Activated CD8-positive, alpha-beta memory T cell treated with anti-CD3 and anti-CD28 coated beads for 24 hours (primary cell): ENCODE measurements around the gene SMIM24.
"Not testable (repeated sequence)": the region's sequence is repeated elsewhere in the genome, so short reads cannot be mapped to it uniquely, and the experiment has no call there.

Experiments used
- DNase-seq: peaks from one replicate; pipeline ENCODE4 v3.0.0-alpha.2; 2020

SMIM24 gene

DNA sequence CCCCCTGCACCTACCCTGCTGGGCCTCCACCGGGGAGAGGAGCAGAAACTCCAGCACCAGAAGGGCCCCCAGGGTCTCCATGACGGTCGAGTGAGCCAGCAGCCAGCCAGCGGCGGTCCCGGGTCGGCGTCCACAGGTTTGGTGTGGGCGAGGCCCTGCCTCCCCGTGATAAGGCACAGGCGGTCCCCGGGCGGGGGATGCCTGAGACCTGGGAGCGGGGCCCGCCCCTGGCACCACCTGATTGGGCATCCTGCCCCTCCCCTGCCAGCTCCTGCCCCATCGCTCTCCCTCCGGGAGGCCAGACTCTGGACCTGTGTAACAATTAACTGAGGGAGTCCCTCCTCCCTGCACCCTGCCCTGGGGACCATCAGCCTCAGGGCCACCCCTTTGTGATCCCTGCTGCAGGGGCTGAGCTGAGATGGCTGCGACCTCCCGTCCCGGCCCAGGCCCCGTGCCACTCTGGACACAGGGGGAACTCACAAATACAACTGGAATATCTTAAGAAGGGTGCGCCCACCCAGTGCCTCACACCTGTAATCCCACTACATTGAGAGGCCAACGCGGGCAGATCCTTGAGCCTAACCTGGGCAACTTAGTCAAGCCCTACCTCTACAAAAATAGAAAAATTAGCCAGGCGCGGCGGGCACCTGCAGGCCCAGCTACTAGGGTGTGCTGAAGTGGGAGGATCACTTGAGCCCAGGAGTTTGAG is at the start of gene SMIM24:
Gene SMIM24 (minus strand): TSS at position 143 of the 709 bp plus-strand sequence. CDS start 62 bp downstream, at position 81.
- DNase-seq: no peak

DNA sequence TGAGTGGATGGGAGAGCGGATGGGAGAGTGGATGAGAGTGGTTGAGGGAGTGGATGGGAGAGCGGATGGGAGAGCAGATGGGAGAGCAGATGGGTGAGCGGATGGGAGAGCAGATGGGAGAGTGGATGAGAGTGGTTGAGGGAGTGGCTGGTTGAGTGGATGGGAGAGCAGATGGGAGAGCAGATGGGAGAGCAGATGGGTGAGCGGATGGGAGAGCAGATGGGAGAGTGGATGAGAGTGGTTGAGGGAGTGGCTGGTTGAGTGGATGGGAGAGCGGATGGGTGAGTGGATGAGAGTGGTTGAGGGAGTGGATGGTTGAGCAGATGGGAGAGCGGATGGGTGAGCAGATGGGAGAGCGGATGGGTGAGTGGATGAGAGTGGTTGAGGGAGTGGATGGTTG is 49.0 kb upstream of the SMIM24 start:
- DNase-seq: not testable (repeated sequence)

DNA sequence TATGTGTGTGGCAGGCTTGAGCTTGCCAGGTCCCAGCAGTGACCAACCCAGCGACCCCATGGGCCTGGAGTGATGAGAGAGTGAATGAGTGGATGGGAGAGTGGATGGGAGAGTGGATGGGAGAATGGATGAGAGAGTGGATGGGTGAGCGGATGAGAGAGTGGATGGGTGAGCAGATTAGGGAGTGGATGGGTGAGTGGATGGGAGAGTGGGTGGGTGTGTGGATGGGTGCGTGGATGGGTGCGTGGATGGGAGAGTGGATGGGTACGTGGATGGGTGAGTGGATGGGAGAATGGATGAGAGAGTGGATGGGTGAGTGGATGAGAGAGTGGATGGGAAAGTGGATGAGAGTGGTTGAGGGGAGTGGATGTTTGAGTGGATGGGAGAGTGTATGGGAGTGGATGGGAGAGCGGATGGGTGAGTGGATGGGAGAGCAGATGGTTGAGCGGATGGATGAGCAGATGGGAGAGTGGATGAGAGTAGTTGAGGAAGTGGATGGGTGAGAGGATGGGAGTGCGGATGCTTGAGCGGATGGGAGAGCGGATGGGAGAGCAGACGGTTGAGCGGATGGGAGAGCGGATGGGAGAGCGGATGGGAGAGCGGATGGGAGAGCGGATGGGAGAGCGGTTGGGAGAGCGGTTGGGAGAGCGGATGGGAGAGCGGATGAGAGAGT is 48.4 kb upstream of the SMIM24 start:
- no peak for DNase-seq

DNA sequence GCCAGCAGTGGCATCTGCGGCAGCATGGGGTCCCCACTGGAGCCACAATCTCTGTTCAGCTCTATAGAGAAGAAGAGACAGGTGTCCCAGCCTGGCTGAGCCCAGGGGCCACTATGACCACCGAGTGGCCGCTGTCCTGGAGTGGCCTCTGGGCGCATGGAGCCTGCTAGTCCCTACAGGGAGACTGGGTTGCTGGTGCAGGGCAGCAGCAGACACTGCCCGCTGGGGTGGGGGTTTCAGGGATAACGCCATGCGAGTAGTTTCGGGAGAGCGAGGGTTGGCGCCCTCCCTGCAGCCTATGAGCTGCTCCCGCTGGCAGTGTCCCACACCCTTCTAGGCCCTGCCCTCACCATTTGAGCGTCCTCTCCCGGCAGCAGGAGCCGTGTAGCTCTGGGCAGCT is 47.8 kb upstream of the SMIM24 start:
- no peak for DNase-seq

DNA sequence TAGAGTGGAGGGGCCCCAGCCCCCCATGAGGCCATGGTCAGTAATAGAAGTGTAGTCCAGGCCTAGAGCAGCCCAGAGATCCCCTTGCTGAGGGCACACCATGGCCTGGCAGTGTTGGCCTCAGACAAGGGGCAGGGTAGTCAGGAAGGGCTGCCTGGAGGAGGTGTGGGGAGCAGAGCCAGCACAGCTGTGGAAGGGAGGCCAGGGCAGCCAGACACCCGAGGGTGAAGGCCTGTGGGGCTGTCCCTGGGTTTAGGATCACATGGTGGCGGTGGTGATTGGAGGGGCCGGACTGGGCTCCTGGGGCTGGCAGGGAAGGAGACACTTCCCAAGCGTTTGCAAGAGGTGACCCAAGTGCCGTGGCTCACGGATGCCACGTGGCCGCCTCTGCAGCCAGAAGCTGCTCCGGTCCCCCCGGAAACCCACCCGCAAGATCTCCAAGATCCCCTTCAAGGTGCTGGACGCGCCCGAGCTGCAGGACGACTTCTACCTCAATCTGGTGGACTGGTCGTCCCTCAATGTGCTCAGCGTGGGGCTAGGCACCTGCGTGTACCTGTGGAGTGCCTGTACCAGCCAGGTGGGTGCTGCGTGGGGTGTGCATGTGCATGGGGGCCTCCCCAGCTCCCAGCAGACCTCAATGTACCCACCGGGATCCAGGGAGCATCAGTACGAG is 47.0 kb upstream of the SMIM24 start:
- no peak for DNase-seq

DNA sequence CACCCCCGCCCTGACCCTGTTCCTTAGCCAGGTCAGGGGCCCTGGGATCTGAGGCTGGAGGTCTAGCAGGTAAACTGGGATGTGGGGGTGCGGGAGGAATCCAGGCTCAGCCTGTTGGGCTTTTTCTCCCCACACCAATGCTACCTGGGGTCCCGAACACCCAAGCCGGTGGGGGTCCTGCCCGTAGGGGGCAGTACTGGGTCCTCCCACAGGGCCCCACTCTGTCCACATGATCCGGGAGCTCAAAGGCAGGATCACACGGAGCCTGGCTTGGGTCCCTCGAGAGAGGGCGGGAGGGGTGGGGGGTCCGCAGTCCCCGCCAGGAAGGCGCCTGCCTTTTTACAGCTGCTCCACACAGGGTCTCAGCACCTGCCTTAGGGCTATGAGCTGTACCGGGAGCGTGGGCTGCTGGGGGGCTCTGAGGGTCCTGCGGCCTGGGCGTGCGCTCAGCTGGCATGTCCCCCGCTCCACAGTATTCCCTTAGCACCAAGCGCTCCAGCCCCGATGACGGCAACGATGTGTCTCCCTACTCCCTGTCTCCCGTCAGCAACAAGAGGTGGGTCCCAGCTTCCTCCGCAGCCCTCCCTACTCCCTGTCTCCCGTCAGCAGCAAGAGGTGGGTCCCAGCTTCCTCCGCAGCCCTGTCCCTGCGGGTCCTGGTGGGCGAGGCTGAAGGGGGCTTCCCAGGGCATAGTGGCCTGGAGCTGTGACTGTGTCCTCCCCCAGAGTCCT is 46.3 kb upstream of the SMIM24 start:
- DNase-seq: no peak

DNA sequence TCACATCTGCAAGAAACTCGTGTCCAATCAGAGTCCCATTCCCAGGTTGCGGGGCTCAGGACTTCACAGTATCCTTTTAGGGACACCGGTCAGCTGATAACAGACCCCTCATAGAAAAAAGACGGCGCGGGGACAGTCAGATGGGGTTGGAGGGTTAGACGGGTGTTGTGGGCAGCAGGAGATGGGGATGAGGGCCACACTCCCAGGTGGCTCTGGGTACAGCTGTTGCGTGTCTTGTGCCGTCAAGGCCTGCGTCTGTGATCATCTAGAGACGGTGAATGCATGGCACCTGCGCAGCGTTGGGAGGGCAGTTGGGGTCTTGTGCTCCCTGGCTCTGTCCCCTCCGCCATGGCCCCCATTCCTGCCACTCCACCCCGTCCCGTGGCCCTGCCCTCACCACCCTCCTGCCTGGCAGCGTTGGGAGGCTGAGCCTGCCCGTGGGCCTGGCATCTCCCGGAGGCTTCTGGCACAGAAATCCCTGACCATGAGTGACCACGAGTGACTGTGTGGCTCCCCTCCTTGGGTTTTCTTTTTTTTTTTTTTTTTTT is 44.7 kb upstream of the SMIM24 start:
- no peak for DNase-seq

DNA sequence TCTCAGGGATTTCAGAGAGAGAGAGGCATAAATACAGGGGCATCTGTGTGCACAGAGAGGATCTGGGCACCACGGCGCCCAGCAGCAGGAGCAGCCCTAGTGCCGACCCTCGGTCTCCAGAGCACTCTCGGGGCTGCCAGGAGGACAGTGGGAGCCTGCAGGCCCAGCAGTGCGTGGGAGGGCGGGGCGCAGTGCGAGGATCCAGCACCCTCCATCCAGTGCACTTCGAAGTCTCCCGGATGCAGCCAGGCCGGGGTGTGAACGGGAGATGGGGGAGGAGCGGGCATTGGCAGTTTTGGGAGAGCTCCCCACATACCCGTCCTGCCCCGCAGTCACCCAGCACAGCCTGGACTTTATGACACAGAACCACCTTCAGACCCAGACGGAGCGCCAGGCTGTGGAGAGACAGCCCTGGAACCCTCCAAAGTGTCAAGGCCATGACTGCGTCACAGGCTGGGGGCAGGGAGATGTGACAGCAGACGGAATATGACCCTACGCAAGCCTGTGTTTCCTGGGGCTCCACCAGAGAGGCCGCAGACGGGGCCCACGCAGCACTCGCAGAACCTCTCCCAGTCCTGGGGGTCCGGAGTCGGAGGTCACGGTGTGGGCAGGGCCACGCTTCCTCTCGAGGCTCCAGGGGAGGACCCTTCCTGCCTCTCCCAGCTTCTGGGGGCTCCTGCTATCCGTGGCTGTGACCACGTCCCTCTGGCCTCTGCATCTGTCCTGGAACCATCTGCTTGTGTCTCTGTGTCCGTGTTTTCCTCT is 43.9 kb upstream of the SMIM24 start:
- no peak for DNase-seq

DNA sequence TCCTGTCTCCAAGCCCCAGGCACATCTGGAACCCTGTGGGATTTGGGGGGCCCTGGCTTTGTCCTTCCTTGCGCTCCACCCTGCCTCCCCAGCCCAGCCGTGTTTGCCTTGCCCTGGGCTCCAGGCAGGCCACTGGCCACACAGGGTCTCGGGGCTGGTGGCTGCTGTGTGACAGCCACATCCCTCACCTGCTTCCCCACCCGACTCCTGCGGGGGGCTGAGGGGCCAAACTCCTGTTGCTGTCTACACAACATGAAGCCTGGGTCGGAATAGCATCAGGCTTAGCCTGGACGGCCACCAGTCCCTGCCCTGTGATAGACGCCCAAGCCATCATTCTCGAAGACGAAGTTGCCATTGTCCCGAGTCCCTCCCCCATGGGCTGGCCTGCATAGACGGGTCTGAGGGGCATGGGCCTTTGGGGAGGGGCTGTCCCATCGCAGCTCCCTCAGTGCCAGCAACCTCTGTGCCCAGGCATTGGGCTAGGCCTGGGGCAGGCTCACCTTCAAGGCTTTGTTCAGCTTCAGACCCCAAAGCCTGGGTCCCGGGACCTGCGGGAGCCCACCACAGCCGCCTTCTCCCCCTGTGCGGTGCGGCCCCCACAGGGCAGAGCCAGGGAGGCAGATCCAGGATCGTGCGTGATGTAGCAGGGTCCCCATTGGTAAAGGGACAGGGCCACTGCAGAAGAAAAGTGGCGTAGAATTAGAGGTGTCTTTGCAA is 43.2 kb upstream of the SMIM24 start:
- no peak for DNase-seq

DNA sequence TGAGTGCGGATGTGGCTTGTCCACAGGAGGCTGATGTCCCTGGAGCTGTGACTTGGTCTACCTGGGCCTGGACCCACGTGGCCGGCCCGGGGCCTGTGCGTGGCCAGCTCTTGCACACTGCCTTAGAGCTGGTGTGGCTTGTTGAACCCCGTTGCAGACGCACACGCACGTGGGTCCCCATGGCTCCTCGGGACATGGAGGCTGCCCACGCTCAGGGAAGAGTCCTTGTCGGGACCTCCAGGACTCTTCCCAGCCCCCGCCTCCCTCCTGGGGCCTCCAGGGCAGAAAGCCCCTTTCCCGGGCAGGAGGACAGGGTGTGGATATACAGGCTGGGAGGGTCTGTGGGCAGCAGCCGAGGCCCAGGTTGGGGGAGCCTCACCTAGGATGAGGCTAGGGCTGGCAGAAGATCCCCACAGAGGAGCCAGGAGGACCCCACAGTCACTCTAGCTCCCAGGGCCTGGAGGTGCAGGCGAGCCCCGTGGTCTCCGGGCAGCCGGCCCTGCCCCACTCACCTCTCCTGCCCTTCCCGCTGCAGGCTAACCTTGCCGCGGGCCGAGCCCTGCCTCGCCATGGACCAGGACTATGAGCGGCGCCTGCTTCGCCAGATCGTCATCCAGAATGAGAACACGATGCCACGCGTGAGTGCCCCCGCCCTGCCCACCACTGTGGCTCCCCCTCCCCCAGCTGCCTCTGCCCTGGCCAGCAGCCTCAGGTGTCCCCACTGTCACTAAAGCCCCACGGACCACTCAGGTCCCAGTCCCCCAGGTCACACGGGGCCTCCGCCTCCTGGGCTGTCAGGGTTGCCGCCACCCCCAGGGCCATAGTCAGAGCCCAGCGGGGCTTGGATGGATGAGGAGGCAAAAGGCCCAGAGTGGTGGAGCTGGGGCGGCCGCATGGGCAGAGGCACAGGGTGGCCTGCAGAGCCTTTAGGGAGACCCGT is 42.4 kb upstream of the SMIM24 start:
- no peak for DNase-seq

DNA sequence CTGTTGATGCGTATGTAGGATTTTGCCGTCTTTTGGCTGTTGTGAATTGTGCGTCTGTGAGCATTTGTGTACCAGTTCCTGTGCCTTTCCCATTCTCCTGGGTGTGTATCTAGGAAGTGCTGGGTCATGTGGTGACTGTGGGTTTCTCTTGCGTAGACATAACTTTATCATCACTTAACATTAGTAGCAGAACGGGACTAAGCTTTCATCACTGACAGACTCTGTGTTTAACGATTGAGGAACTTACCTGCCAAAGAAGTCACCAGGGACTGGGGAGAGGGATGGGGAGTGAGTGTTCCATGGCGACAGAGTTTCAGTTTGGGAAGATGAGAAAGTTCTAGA is 40.8 kb upstream of the SMIM24 start:
- no peak for DNase-seq

DNA sequence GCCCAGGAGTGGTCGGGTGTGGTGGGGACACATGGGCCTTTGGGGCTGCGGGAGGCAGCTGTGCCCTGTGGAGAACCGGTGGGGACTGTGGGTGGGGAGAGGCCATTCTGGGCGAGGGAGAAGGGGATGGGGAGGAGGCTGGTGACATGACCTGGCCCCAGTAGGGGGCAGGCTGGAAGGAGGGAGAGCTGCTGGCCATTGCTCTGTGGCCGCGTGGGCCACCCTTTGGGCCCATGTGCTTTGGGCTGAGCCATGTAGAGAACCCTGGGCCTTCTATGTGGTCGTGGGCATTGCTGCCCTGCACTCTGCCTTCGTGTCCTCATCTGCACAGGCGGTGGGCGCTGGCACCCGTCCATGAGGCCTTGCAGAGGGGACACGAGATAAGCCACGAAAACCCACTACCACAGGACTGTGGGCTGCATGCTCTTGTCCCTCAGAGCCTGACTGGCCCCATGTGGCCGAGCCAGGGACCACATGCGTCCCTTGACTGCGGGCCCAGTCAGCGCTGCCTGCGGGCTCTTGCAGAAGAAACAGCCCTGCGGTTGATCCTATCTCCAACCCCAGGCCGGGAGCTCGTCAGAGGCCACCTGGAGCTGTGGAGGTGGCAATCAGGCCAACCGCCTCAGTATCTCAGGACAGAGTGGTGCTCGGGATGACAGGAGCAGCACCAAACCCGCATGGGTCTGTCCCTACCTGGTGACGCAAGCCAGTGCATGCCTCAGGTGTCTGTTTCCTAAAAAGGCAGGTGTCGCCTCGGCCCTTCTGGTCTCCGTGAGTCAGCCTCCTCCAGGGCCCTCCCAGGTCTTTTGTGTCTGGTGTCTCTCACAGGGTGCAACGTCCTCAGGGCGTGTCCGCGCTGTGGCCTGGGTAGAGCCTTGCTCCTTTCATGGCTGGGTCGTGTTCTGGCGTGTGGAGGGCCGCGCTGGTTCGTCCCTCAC is 40.1 kb upstream of the SMIM24 start:
- no peak for DNase-seq

DNA sequence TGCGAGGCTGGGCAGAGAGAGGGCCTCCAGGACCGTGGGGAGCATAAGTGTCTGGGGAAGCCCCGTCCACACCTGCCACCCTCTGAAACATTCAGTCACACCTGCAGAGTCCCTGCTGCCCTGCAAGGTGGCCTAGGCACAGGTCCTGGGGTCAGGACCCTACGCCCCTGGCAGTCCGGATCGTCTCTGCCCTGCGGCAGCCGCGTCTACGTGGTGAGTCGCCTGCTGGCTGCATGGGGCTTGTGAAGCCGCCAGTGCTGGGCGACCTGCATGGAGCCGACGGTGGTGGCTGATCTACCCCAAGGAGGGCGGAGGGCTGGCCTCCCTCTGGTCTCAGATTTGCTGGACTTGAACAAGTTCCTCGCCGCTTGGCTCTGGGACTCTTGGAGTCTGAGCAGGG is 38.8 kb upstream of the SMIM24 start:
- DNase-seq: no peak

DNA sequence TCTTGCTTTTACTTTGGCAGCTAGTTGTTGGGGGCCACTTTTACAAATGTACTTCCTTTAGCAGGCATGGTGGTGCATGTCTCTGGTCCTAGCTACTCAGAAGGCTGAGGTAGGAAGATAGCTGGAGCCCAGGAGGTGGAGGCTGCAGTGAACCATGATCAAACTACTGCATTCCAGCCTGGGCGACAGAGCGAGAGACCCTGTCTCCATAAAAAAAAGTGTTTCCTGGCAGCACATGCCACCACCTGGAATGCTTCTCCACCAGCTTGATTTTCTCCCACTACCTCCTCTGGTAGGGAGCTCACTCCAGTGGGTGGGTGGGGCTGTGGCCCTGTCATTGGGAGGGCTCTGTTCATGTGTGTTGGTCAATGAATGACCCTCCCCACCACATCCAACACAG is 38.3 kb upstream of the SMIM24 start:
- no peak for DNase-seq

DNA sequence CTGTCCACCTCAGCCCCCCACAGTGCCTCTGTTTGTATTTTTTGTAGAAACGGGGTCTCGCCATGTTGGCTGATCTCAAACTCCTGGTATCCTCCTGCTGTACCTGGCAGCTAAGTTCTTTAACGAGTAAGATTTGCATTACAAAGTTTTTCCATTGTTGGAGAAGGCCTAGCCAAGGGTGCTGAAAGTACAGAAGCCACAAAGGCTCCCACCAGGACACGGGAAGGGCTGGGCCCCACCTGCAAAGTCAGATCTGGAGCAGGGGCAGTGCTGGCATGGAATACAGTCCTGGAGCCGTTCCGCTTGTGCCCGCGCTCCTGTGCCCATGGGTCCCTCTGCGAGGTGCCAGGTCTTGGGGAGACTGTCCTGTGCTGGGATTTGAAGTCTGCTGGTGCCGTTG is 37.9 kb upstream of the SMIM24 start:
- DNase-seq: no peak

DNA sequence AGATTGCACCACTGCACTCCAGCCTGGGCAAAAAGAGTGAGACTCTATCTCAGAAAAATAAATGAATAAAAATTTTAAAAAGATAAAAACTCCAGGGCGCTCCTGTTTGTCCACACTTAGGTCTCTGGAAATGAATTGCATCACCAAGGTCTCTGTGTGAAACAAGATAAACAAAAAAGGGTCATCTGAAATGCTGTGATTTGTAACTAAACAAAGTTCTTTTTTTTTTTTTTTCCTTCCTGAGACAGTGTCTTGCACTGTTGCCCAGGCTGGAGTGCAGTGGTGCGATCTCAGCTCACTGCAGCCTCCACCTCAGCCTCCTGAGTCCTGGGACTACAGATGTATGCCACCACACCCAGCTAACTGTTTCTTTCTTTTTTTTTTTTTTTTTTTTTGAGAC is 37.3 kb upstream of the SMIM24 start:
- DNase-seq: no peak

DNA sequence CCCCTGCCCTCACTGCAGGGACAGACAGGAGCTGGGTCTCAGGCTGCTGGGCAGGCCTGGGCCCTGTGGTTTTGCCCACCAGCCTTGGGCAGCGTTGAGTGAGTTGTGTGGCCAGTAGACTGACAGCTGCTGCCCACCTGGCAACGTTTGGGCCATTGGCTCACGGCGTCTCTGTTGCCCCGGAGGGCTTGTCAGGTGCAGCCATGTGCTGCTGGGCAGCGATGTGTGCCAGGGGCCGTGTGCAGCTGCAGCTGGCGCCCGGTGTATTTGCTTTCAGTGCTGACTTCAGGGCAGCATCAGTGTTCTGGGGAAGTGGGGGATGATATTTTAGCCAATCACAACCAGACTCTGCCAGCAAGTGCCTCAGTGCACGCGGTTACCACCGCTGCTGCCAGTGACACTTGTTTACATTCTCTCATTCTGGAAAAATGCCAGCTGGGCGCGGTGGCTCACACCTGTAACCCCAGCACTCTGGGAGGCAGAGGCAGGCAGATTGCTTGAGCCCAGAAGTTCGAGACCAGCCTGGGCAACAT is 36.4 kb upstream of the SMIM24 start:
- no peak for DNase-seq

DNA sequence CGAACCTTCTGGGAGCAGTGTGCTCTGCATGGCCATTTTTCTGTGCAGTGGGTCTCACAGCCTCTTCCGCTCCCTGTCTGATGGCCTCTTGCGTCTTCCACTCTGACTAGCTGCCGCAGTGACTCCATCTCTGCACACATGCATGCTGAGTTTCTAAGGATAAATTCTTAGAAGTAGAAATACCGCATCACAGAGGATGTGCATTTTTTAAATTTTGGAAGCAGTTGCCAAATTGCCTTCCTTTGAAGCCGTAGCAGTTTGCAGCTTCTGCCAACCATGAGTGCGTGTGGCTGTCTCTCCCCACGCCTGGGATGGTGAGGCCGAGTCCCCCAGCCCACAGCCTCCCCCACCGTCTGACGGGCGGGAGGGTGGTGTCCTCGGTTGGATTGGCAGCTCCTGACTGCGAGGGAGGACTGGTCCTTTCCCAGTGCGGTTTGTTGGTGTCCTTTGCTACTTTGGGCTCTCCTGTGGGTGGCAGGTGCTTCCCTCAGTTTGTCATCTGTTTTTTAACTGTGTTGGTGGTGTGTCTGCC is 35.6 kb upstream of the SMIM24 start:
- DNase-seq: no peak

DNA sequence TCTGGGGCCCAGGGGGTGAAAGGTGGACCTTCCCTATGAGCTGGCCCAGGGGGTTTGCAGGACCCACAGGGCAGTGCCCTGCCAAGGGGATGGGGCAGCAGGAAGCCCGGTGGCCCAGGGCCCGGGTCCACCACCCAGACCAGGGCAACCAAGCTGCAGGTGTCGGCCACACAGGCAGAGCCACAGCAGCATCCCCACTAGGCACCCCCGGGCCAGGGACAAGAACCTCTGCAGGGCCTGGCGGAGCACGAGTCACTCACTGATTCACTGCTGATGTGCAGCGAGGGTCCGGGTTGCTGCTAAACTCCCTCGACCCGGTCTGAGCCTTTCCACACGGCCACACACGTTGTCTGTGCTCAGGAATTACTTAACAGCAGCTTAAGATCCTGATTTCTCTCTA is 34.6 kb upstream of the SMIM24 start:
- no peak for DNase-seq
